Keratinocyte (primary cell): ENCODE data around the gene NLRP5. TPM values are rescaled to one million over a fixed set of nuclear protein-coding genes. Genes with fewer than 3 reads are reported as not detected.

Experiments used
- DNase-seq: peaks from one replicate; pipeline ENCODE4 v3.0.0-alpha.2; 2011; ENCODE audit warnings: low read depth, missing footprints, low spot score
- FAIRE-seq: peaks from 2 replicates; lab custom pipeline; 2011; peaks lifted over from hg19 to GRCh38; lab: Jason Lieb, UNC
- H2AFZ ChIP-seq: 2 replicates; pipeline ENCODE4 v1.6.0; 2012; ENCODE audit warnings: low read length, control low read depth, inconsistent platforms; ENCODE audit not compliant: control insufficient read depth
- H3K27ac ChIP-seq: 2 replicates; pipeline ENCODE4 v1.5.1; 2011; ENCODE audit warnings: low read length; ENCODE audit not compliant: control insufficient read depth, insufficient read depth
- H3K27me3 ChIP-seq: 3 replicates; pipeline ENCODE4 v1.6.0; 2011; ENCODE audit warnings: low read length; ENCODE audit not compliant: control insufficient read depth, insufficient read depth; ENCODE audit errors: extremely low read depth
- H3K36me3 ChIP-seq, 2 experiments: 2 replicates in 1 of 2; 3 replicates in 1 of 2; pipeline ENCODE4 v1.5.1; 2011; ENCODE audit warnings: low read length in 2 of 2, mild to moderate bottlenecking in 1 of 2; ENCODE audit not compliant: control insufficient read depth in 2 of 2, insufficient read depth in 2 of 2; ENCODE audit errors: extremely low read depth in 1 of 2
- H3K4me1 ChIP-seq: 3 replicates; pipeline ENCODE4 v1.5.1; 2011; ENCODE audit warnings: low read length; ENCODE audit not compliant: control insufficient read depth, insufficient read depth; ENCODE audit errors: extremely low read depth
- H3K4me2 ChIP-seq: 3 replicates; pipeline ENCODE4 v1.6.0; 2011; ENCODE audit warnings: low read depth, low read length; ENCODE audit not compliant: control insufficient read depth, insufficient read depth; ENCODE audit errors: extremely low read depth
- H3K4me3 ChIP-seq, 3 experiments: fragments of 200-600 bp in 1 of 3; sonication (generic) in 1 of 3; 2 replicates in 2 of 3; 3 replicates in 1 of 3; pipeline ENCODE4 v1.5.1; 2011 to 2016; ENCODE audit warnings: low read length in 3 of 3, mild to moderate bottlenecking in 3 of 3, control low read depth in 2 of 3, inconsistent platforms in 1 of 3, low read depth in 1 of 3, mixed read lengths in 1 of 3, mixed run types in 1 of 3, moderate library complexity in 1 of 3; ENCODE audit not compliant: control insufficient read depth in 2 of 3, insufficient read depth in 2 of 3; ENCODE audit errors: extremely low read depth in 1 of 3
- H3K79me2 ChIP-seq: 2 replicates; pipeline ENCODE4 v1.6.0; 2012; ENCODE audit warnings: low read length; ENCODE audit not compliant: control insufficient read depth, insufficient read depth
- H3K9ac ChIP-seq: 3 replicates; pipeline ENCODE4 v1.6.0; 2011; ENCODE audit warnings: low read length; ENCODE audit not compliant: control insufficient read depth, insufficient read depth; ENCODE audit errors: extremely low read depth
- H3K9me1 ChIP-seq: 3 replicates; pipeline ENCODE4 v1.6.0; 2011; ENCODE audit warnings: low read length; ENCODE audit not compliant: control insufficient read depth, insufficient read depth; ENCODE audit errors: extremely low read depth
- H3K9me3 ChIP-seq: 2 replicates; pipeline ENCODE4 v1.5.1; 2012; ENCODE audit warnings: low read depth, low read length; ENCODE audit not compliant: control insufficient read depth
- H4K20me1 ChIP-seq: 3 replicates; pipeline ENCODE4 v1.6.0; 2011; ENCODE audit warnings: low read length; ENCODE audit not compliant: control insufficient read depth, insufficient read depth; ENCODE audit errors: extremely low read depth
- CTCF ChIP-seq, 3 experiments: IDR thresholded peaks in 1 of 3; conservative IDR thresholded peaks in 1 of 3; optimal IDR thresholded peaks in 1 of 3; 2 replicates in 2 of 3; 3 replicates in 1 of 3; pipeline versions ENCODE3 to v1.5.1; 2011; ENCODE audit warnings: low read length in 3 of 3, mild to moderate bottlenecking in 3 of 3, moderate library complexity in 2 of 3, control low read depth in 1 of 3, inconsistent platforms in 1 of 3; ENCODE audit not compliant: insufficient read depth in 2 of 3; ENCODE audit errors: extremely low read depth in 1 of 3
- EZH2 ChIP-seq: IDR thresholded peaks from one replicate; pipeline ENCODE4 v1.6.1; 2012; ENCODE audit warnings: inconsistent platforms, mild to moderate bottlenecking, low read length, moderate library complexity
- dilution Hi-C: fragments of 300-500 bp; cut with MboI; formaldehyde crosslinking; loops from one replicate; pipeline ENCODE4 v1.7.0; 2020; ENCODE audit warnings: low sequenced_read_pairs; ENCODE audit not compliant: extremely low pct_ligation_motif_present
- polyA plus RNA-seq, 5 experiments: library from polyadenylated mRNA; depleted of rRNA in 3 of 5; stranded (reverse) in 3 of 5; stranded (forward) in 1 of 5; unstranded in 1 of 5; fragments of >200 nt; gene quantifications; 1 replicate in 1 of 5; 2 replicates in 3 of 5; 3 replicates in 1 of 5; pipeline versions ENCODE4 v1.2.1 to v1.2.3, GENCODE V29; 2011 to 2012; ENCODE audit warnings: missing spikeins in 2 of 5, low read depth in 1 of 5, low replicate concordance in 1 of 5

NLRP5 gene
- polyA plus RNA-seq, 1 donor (not counting 4 experiments of a cell fraction or from before 2014, with no cell fraction given), result not detected

- Histone ChIP-seq H3K27me3 (no peaks in the 10 kb centered on the region), H3K4me1 (no peaks in the 10 kb centered on the region), H3K9me1 (no peaks in the 10 kb centered on the region), H3K9ac (no peak overlapping the region), H3K4me3 (no peak overlapping the region), H4K20me1 (peaks cover 5% of the 10 kb centered on the region), H2AFZ (no peak overlapping the region), H3K36me3 (peaks cover 11 to 19% of the 10 kb centered on the region in 2 experiments), H3K9me3 (no peaks in the 10 kb centered on the region), H3K79me2 (peaks cover 51% of the 10 kb centered on the region), H3K27ac (no peak overlapping the region), H3K4me2 (no peak overlapping the region)
- dilution Hi-C loops, result no loop called here
- TF ChIP-seq EZH2, result no peak
- no peak for TF ChIP-seq CTCF (optimal IDR thresholded peaks at IDR 0.05 in 1 of 3, IDR thresholded peaks at IDR 0.05 in 1 of 3, conservative IDR thresholded peaks at IDR 0.05 in 1 of 3; ENCODE audit: extremely low read depth in 1 of 3, insufficient read depth in 2 of 3, low read length in 3 of 3)
- DNase-seq (no peak), FAIRE-seq (no peak)
Observed at GRCh38 chr19:56098731-56099568, 112.4 kb downstream of the NLRP5 start.

- Histone ChIP-seq H3K79me2 (peaks cover 57% of the 10 kb centered on the region), H3K27ac (no peak overlapping the region), H3K4me2 (no peak overlapping the region), H2AFZ (no peak overlapping the region), H3K9me3 (no peaks in the 10 kb centered on the region), H3K4me3 (no peak overlapping the region), H3K4me1 (no peaks in the 10 kb centered on the region), H3K9ac (no peak overlapping the region), H4K20me1 (peaks cover 10% of the 10 kb centered on the region), H3K27me3 (no peaks in the 10 kb centered on the region), H3K9me1 (no peaks in the 10 kb centered on the region), H3K36me3 (peaks cover 11 to 19% of the 10 kb centered on the region in 2 experiments)
- no peak for TF ChIP-seq EZH2
- TF ChIP-seq CTCF (optimal IDR thresholded peaks at IDR 0.05 in 1 of 3, IDR thresholded peaks at IDR 0.05 in 1 of 3, conservative IDR thresholded peaks at IDR 0.05 in 1 of 3; ENCODE audit: extremely low read depth in 1 of 3, insufficient read depth in 2 of 3, low read length in 3 of 3), result no peak
- FAIRE-seq, result no peak
- no peak for DNase-seq
- dilution Hi-C loops, result no loop called here
Observed at GRCh38 chr19:56099638-56100539, 113.3 kb downstream of the NLRP5 start.
